ENCODE results near the gene TTC31.
"Not testable (repeated sequence)": the region's sequence is repeated elsewhere in the genome, so short reads cannot be mapped to it uniquely, and the experiment has no call there.

Gene TTC31

DNA sequence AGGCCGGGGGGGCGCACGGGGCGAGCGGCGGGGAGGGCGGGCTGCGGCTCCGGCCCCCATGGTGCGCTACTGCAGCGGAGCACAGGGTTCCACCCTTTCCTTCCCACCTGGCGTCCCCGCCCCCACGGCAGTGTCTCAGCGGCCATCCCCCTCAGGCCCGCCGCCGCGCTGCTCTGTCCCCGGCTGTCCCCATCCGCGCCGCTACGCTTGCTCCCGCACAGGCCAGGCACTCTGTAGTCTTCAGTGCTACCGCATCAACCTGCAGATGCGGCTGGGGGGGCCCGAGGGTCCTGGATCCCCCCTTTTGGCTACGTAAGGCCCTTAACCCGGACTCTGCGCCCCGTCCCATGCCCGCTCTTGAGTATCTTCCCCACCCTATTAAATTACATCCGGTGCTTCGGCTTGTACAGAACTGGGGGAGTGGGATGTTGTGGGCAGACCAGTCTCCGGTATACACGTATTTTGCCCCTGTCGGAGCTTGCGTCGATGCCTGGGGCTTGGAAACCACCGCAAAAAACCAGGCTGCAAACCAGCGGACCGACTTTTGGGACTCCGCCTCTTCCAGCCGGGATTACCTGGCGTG, 25.2 kb upstream of the TTC31 start:
- FAIRE-seq, result no peak

GRCh38 chr2:74458132-74458937, 24.5 kb upstream of the TTC31 start, which contains the start of gene WBP1:
Gene WBP1 (plus strand): TSS chr2:74458438. CDS start chr2:74458603, 165 bp downstream.
- FAIRE-seq, result peak; percentile 99

DNA sequence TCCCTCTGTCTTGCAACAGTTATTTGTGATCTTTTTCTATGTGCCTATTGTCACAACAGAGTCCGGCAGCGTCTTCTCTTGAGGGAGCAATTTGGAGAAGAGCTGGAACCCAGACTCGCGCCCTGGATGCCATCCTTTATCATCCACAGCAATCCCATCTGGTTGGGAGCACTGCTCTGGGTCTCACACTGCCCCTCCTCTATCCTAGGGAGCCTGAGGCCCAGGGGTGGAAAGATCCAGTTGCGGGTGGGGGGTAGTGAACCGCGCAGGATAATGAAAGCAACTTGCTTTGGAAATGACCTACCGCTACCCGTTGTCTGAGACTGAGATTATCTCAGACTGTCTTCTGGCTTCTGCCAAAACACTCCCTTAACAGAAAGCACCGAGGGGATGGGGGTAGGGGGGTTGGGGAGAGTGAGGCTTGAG, 23.9 kb upstream of the TTC31 start:
- FAIRE-seq, result no peak

GRCh38 chr2:74459503-74460118, 23.3 kb upstream of the TTC31 start:
- FAIRE-seq, result not testable (repeated sequence)

DNA sequence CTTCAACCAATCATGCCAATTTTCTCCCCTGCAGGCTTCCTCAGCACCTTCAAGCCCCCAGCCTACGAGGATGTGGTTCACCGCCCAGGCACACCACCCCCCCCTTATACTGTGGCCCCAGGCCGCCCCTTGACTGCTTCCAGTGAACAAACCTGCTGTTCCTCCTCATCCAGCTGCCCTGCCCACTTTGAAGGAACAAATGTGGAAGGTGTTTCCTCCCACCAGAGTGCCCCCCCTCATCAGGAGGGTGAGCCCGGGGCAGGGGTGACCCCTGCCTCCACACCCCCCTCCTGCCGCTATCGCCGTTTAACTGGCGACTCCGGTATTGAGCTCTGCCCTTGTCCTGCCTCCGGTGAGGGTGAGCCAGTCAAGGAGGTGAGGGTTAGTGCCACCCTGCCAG, 22.7 kb upstream of the TTC31 start:
- not testable (repeated sequence) for FAIRE-seq

DNA sequence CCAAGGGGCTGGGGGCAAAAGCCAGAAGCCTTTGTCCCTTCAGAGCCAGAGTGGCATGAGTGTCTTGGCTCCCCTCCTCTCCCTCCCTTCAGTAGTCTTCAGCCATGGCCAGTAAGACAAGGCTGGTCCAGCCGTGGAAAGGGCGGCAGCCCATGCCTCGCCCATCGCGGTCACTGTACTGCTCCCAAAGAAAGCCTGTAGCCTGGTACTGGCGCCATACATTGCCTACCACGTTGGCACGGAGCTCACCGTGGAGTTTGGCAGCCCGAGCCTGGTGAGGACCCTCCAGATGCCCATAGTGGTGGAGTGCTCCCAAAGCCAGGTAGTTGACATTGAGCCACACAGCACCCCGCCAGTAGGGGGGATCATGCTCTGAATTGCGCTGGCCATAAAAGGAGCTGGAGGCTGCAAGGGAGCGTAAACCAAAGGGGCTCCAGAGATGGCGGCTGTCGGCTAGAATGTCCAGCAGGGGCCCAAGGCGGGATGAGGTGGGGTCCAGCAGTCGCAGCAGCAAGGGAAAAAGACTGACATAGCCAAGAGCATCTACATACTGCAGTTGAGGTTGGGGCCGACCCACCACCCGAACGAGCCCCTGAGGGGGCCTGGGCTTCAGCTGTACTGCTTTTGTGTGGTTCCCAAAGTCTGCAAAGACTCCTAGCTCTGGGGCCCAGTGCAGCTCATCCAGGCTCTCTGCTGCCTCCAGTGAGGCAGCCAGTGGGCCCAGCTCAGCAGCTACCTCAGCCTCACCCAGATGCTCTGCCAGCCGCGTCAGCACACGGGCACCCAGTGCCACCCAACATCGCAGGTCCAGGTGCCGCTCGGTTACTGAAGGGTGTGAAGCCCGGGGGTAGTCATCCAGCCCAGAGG, 21.5 kb upstream of the TTC31 start:
- FAIRE-seq, result no peak

DNA sequence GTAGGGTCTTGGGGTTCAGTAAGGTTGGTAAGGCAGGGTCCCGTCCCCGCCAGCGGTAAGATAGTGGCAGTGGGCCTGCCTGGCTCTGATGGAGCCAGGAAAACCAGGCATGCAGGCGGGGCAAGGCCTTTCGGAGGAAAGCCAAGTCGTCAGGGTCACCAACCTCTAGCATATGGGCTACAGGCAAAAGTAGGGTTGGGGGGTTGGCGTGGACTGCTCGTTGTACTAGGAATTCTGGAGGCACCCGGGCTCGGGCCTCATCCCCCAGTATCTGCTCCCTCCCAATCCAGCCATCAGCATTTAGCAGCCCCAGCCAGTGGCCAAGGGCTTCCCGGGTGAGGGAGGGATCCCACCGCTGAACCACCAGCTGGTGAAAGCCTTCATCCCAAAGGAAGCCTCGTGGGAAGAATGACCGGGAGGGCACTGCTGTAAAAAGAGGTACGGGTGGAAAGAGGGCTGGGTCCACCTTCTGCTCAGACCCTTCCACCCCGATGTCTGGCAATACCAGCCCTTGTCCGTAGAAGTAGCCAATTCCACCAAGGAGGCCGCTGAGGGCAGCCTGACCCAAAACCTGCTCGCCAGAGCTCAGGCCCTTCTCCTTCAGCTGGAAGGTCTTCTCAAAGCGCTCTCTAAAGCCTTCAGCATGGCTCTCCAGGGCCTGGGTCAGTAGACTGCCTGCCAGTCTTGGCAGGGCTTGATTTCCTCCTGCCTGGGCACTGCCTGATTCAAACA, 20.7 kb upstream of the TTC31 start:
- no peak for FAIRE-seq

DNA sequence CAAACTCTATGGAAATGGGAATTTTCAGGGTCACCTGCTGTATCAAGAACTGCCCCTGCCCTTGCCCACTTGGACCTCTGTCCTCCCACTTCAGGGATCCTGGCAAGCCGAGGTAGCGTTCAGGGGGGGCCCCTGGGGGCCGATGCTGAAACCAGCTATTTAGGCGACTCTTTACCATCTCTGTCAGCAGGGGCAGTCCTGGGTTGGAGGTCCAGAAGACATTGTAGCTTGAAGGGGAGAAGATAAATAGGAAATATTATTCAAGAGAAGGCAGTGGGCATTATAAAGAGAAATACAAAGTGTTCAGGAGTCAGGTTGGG, 20.1 kb upstream of the TTC31 start:
- no peak for FAIRE-seq

- no peak for FAIRE-seq
Observed at GRCh38 chr2:74464406-74464805, 18.5 kb upstream of the TTC31 start.

DNA sequence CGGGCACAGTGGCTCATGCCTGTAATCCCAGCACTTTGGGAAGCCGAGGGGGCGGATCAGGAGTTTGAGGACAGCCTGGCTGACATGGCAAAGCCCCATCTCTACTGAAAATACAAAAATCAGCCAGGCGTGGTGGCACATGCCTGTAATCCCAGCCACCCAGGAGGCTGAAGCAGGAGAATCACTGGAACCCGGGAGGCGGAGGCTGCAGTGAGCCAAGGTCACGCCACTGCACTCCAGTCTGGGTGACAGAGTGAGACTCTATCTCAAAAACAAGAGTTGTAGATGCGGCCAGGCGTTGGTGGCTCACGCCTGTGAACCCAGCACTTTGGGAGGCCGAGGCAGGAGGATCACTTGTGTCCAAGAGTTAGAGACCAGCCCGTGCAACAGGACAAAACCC, 12.1 kb upstream of the TTC31 start:
- FAIRE-seq, result not testable (repeated sequence)

- FAIRE-seq, result no peak
Observed at GRCh38 chr2:74471332-74472065, 11.4 kb upstream of the TTC31 start.

GRCh38 chr2:74472086-74472944, 10.6 kb upstream of the TTC31 start, which contains the start of gene MRPL53:
Gene MRPL53 (minus strand): TSS chr2:74472680. CDS start chr2:74472660, 20 bp downstream.
- no peak for FAIRE-seq

GRCh38 chr2:74472945-74473258, 10.0 kb upstream of the TTC31 start:
- no peak for FAIRE-seq

- FAIRE-seq, result no peak
Observed at GRCh38 chr2:74474481-74474880, 8.4 kb upstream of the TTC31 start.

DNA sequence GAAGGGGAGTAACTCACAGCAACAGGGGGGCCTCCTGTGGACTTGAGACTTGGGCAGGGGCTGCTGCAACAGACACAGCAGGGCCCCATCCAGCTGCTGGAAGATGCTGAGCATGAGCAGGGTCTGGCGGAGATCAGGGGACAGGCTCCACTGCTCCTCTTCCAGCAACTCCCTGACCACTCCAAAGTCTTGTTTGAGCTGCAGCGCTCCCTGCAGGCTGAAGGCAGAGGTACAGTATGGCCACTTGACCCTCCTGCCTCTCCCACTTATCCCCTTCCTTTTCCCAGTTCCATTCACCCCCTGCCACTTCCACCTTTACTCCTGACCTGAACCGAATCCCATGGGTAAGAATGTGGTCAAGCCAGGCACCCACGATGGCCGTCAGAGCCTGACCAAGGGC, 8.0 kb upstream of the TTC31 start:
- FAIRE-seq, result no peak

DNA sequence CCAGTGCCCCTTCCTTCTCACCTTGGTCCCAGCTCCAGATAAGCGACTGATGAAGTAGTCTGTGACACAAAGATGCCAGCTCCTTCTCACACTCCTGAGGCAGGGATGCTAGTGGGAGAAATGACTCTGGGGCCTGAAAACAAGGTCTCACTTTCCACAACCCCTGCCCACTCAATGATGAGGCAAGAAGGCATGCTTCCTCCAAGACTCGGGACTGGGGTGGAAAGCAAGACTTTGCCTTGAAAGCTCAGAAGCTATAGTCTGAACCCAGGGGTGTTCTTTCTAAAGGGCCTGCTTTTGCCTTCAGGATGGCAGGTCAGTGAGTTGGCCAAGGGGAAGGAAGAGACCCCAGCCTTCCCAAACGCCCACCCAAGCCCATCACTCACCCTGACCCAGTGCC, 1.4 kb upstream of the TTC31 start:
- FAIRE-seq, result no peak

DNA sequence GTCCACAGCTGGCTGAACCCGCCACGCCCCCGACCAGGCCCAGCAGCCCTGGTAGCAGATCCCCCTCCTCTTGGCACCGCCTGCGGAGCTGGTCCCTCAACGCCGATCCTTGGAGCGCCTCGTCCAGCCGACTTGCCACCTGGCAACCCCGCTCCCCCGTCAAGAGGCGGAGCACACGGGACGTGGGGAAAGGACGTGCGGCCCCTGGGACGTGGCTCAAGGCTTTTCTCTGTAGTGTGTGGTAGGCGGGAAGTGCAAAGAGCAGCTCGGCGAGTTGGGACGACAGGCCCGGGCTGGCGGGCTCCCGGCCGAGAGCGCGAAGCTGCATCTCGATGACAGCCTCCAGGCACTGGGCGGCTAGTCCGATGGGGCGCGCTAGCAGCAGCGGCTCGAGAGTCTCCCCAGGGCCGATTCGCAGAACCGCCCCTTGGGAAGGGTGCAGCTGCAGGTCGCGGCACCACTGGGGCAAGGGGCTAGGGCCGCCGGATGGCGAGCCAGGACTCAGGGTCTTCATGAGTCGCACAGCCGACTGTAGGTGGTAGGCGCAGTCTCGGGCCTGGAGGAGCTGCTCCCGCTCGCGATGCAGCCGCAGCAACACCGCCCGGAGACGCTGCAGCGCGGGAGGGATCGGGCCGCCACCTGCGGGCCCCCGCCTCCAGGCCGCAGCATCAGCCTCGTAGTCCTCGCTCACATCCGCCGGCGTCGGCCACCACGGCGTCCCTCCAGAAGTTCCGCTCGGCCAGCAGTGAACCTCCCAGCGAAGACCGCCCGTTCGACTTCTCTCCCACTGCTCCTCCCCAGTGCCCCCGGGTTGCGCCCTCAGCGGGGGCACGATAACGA, 700 bp upstream of the TTC31 start:
- no peak for FAIRE-seq

DNA sequence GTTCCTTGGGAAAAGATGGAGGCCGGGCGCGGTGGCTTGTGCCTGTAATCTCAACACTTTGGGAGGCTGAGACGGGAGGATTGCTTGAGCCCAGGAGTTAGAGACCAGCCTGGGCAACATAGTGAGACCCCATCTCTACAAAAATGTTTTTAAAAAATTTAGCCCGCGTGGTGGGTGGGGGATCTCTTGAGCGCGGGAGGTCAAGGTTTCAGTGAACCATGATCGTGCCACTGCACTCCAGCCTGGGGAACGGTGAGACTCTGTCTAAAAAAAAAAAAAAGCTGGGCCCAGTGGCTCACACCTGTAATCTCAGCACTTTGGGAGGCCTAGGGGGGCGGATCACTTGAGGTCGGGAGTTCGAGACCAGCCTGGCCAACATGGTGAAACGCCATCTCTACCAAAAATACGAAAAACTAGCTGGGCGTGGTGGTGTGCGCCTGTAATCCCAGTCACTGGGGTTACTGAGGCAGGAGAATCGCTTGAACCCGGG, 839 bp downstream of the TTC31 start:
- FAIRE-seq, result not testable (repeated sequence)

DNA sequence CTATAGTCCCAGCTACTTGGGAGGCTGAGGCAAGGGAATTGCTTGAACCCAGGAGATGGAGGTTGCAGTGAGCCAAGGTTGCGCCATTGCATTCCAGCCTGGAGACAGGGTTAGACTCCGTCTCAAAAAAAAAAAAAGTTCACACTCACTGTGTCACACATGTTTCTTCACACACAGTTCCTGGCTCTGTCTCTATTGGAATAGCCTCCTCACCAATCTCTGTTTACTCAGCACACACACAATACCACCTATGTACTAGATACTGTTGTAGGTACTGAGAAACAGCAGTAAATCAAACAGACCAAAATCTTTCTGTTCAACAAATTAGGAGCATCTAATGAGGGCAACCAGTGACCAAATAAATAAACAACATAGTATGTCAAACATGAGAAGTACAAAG, 3.3 kb downstream of the TTC31 start:
- no peak for FAIRE-seq
